Hepatocyte (in vitro differentiated cells): ENCODE results near the gene MROH2A. TPM values are rescaled to one million over a fixed set of nuclear protein-coding genes. Genes with fewer than 3 reads are reported as not detected.

ENCODE experiments used
- DNase-seq: peaks from one replicate; pipeline ENCODE4 v3.0.0-alpha.2; 2016; ENCODE audit warnings: low spot score
- H2AFZ ChIP-seq: fragments of 200-600 bp; sonication (generic); 2 replicates; pipeline ENCODE4 v1.6.0; 2016; ENCODE audit warnings: antibody characterized with exemption, mild to moderate bottlenecking
- H3K27ac ChIP-seq: fragments of 200-600 bp; sonication (generic); 2 replicates; pipeline ENCODE4 v1.5.1; 2016; ENCODE audit warnings: mild to moderate bottlenecking
- H3K27me3 ChIP-seq: fragments of 200-600 bp; sonication (generic); 2 replicates; pipeline ENCODE4 v1.6.1; 2016
- H3K36me3 ChIP-seq: fragments of 200-600 bp; sonication (generic); replicated peaks from 2 replicates; pipeline ENCODE4 v1.5.1; 2016; ENCODE audit warnings: low read depth; ENCODE audit not compliant: insufficient read depth
- H3K4me1 ChIP-seq: fragments of 200-600 bp; sonication (generic); 2 replicates; pipeline ENCODE4 v1.5.1; 2016; ENCODE audit warnings: mild to moderate bottlenecking, moderate library complexity; ENCODE audit not compliant: insufficient read depth
- H3K4me2 ChIP-seq: fragments of 200-600 bp; sonication (generic); 2 replicates; pipeline ENCODE4 v1.6.0; 2016
- H3K4me3 ChIP-seq: fragments of 200-600 bp; sonication (generic); 2 replicates; pipeline ENCODE4 v1.5.1; 2016; ENCODE audit warnings: mild to moderate bottlenecking
- H3K79me2 ChIP-seq: fragments of 200-600 bp; sonication (generic); 2 replicates; pipeline ENCODE4 v1.6.0; 2017; ENCODE audit warnings: mild to moderate bottlenecking
- H3K9me2 ChIP-seq: fragments of 200-600 bp; sonication (generic); replicated peaks from 2 replicates; pipeline ENCODE4 v1.6.0; 2017; ENCODE audit warnings: mild to moderate bottlenecking; ENCODE audit not compliant: insufficient read depth
- H3K9me3 ChIP-seq: fragments of 200-600 bp; sonication (generic); 2 replicates; pipeline ENCODE4 v1.5.1; 2016; ENCODE audit warnings: low read depth, mild to moderate bottlenecking
- H4K20me1 ChIP-seq: fragments of 200-600 bp; sonication (generic); 2 replicates; pipeline ENCODE4 v1.6.0; 2016; ENCODE audit warnings: mild to moderate bottlenecking; ENCODE audit not compliant: insufficient read depth, poor library complexity, severe bottlenecking
- CTCF ChIP-seq: fragments of 200-600 bp; sonication (generic); IDR thresholded peaks from 2 replicates; pipeline ENCODE4 v1.5.1; 2016; ENCODE audit warnings: antibody characterized with exemption, mild to moderate bottlenecking; ENCODE audit not compliant: poor library complexity
- EZH2 ChIP-seq: fragments of 200-600 bp; sonication (generic); IDR thresholded peaks from 2 replicates; pipeline ENCODE4 v1.6.1; 2016; ENCODE audit warnings: antibody characterized with exemption, mild to moderate bottlenecking, borderline replicate concordance
- EZH2phosphoT487 ChIP-seq: fragments of 200-600 bp; sonication (generic); IDR thresholded peaks from one replicate; pipeline ENCODE4 v1.6.1; 2018; ENCODE audit warnings: antibody characterized with exemption, mild to moderate bottlenecking, low read depth, moderate library complexity; ENCODE audit not compliant: unreplicated experiment, severe bottlenecking
- WGBS: methylation state at CpG from one replicate; pipeline ENCODE4 v1.1.6; 2016; ENCODE audit warnings: low lambda C conversion rate; ENCODE audit errors: missing lambda C conversion rate; 5-methylcytosine and 5-hydroxymethylcytosine counted together
- polyA plus RNA-seq: library from polyadenylated mRNA; unstranded; fragments of >200 nt; fragmentation: Nextera tagmentation; extraction: Ambion mirVana; gene quantifications from 2 replicates; pipeline ENCODE4 v1.2.1, GENCODE V29; 2016
- total RNA-seq: library from RNA; depleted of rRNA; stranded (reverse); fragments of >200 nt; gene quantifications from 2 replicates; pipeline ENCODE4 v1.2.3, GENCODE V29; 2014

MROH2A gene
- total and polyA plus RNA-seq, 2 experiments from 2014 or later, result not detected

- Histone ChIP-seq H3K4me1 (peaks cover 2% of the 10 kb centered on the region), H3K4me3 (no peak overlapping the region), H2AFZ (no peak overlapping the region), H3K9me2 (no peaks in the 10 kb centered on the region), H3K36me3 (no peaks in the 10 kb centered on the region), H3K9me3 (no peaks in the 10 kb centered on the region), H3K79me2 (peaks cover 32% of the 10 kb centered on the region), H3K27me3 (no peaks in the 10 kb centered on the region), H3K4me2 (no peak overlapping the region), H3K27ac (no peak overlapping the region), H4K20me1 (no peaks in the 10 kb centered on the region)
- 93% methylated on average over 7 of the region's 7 CpGs for whole genome bisulfite sequencing
- DNase-seq, result no peak
- TF ChIP-seq EZH2phosphoT487 (no peak), EZH2 (no peak), CTCF (no peak)
These were observed 60.1 kb downstream of the MROH2A start for GRCh38 chr2:233838251-233838650.

GRCh38 chr2:233838726-233839446 lies 60.8 kb downstream of the MROH2A start:
- Histone ChIP-seq H3K9me2 (no peaks in the 10 kb centered on the region), H3K4me2 (no peak overlapping the region), H3K27me3 (no peaks in the 10 kb centered on the region), H3K36me3 (no peaks in the 10 kb centered on the region), H3K4me1 (no peaks in the 10 kb centered on the region), H2AFZ (no peak overlapping the region), H3K27ac (no peak overlapping the region), H3K9me3 (no peaks in the 10 kb centered on the region), H3K4me3 (no peak overlapping the region), H4K20me1 (no peaks in the 10 kb centered on the region), H3K79me2 (peaks cover 32% of the 10 kb centered on the region)
- no peak for TF ChIP-seq EZH2phosphoT487
- TF ChIP-seq CTCF, result no peak
- TF ChIP-seq EZH2, result no peak
- DNase-seq, result no peak
- 86% methylated on average over 12 of the region's 12 CpGs for WGBS

GRCh38 chr2:233839447-233839820 lies 61.3 kb downstream of the MROH2A start:
- Histone ChIP-seq H2AFZ (no peak overlapping the region), H3K4me3 (no peak overlapping the region), H3K4me1 (no peaks in the 10 kb centered on the region), H3K4me2 (no peak overlapping the region), H3K36me3 (no peaks in the 10 kb centered on the region), H3K9me2 (no peaks in the 10 kb centered on the region), H3K27ac (no peak overlapping the region), H3K27me3 (no peaks in the 10 kb centered on the region), H3K79me2 (peaks cover 32% of the 10 kb centered on the region), H4K20me1 (no peaks in the 10 kb centered on the region), H3K9me3 (no peaks in the 10 kb centered on the region)
- no peak for DNase-seq
- TF ChIP-seq EZH2 (no peak), CTCF (no peak), EZH2phosphoT487 (no peak)
- 94% methylated on average over 10 of the region's 10 CpGs for WGBS
